A549 (cell line): ENCODE data around the gene SLC39A11. TPM values are rescaled to one million over a fixed set of nuclear protein-coding genes. Genes with fewer than 3 reads are reported as not detected.

Source experiments
- ATAC-seq, 2 experiments: fragments of 200-7000 bp in 1 of 2; fragments of >200 bp in 1 of 2; cut with Nextera tagmentation in 1 of 2; cut with Tn5 transposase in 1 of 2; 3 replicates each; pipeline versions ENCODE4 v1.8.0 to v1.9.1; 2018 to 2020; ENCODE audit warnings: mild to moderate bottlenecking in 1 of 2, moderate library complexity in 1 of 2
- CTCF ChIA-PET: fragments of 300-600 bp; sonication (Branson Sonifier 250); formaldehyde crosslinking; extraction: SDS; loops from one replicate; lab custom pipeline; 2021; ENCODE audit warnings: antibody characterized with exemption, inconsistent platforms; lab: Yijun Ruan, JAX
- POLR2A ChIA-PET: fragments of 350-600 bp; formaldehyde crosslinking; extraction: SDS; loops from one replicate; lab custom pipeline; 2021; ENCODE audit warnings: antibody characterized with exemption, inconsistent platforms; lab: Yijun Ruan, JAX
- DNase-seq, 2 experiments: peaks; one replicate each; pipeline versions ENCODE4 v3.0.0 to v3.0.0-alpha.2; 2011 to 2016; ENCODE audit warnings: low read depth in 1 of 2, low spot score in 1 of 2
- FAIRE-seq: peaks from 2 replicates; lab custom pipeline; 2011; peaks lifted over from hg19 to GRCh38; lab: Jason Lieb, UNC
- H3K27ac ChIP-seq, 2 experiments: fragments of >200 bp; sonication (Bioruptor Twin); formaldehyde crosslinking; 3 replicates each; pipeline ENCODE4 v1.5.1; 2016 to 2017
- H3K4me1 ChIP-seq: fragments of >200 bp; sonication (Bioruptor Twin); formaldehyde crosslinking; 3 replicates; pipeline ENCODE4 v1.6.1; 2016
- H3K4me2 ChIP-seq: fragments of >200 bp; sonication (Bioruptor Twin); formaldehyde crosslinking; 3 replicates; pipeline ENCODE4 v1.6.1; 2016
- H3K4me3 ChIP-seq: fragments of >200 bp; sonication (Bioruptor Twin); formaldehyde crosslinking; 3 replicates; pipeline ENCODE4 v1.5.1; 2016
- H3K9me3 ChIP-seq: fragments of >200 bp; sonication (Bioruptor Twin); formaldehyde crosslinking; 3 replicates; pipeline ENCODE4 v1.6.1; 2016
- ATOH8 ChIP-seq: fragments of 250-450 bp; sonication (Bioruptor Pico); IDR thresholded peaks from 2 replicates; pipeline ENCODE4 v1.5.0; 2020; ENCODE audit warnings: low read depth, mild to moderate bottlenecking, moderate library complexity
- BCL3 ChIP-seq: fragments of >200 bp; sonication (Bioruptor Twin); formaldehyde crosslinking; IDR thresholded peaks from 3 replicates; pipeline ENCODE4 v1.6.1; 2016
- CEBPB ChIP-seq, 2 experiments: fragments of >200 bp in 1 of 2; sonication (Bioruptor Twin) in 1 of 2; formaldehyde crosslinking in 1 of 2; IDR thresholded peaks; 2 replicates each; pipeline ENCODE4 v1.6.1; 2012 to 2016
- EHF ChIP-seq: fragments of 250-450 bp; sonication (Bioruptor Pico); IDR thresholded peaks from 2 replicates; pipeline ENCODE4 v1.5.0; 2020; ENCODE audit warnings: mild to moderate bottlenecking
- ESRRA ChIP-seq: fragments of 150-350 bp; IDR thresholded peaks from 2 replicates; pipeline ENCODE4 v1.6.1; 2014; ENCODE audit warnings: mild to moderate bottlenecking, low read length, borderline replicate concordance
- FOSL2 ChIP-seq, 2 experiments: fragments of 450-650 bp in 1 of 2; fragments of >200 bp in 1 of 2; sonication (Bioruptor Twin) in 1 of 2; formaldehyde crosslinking; IDR thresholded peaks; 2 replicates each; pipeline versions ENCODE4 v1.5.0 to v1.6.1; 2016 to 2020; ENCODE audit warnings: mild to moderate bottlenecking in 1 of 2, moderate library complexity in 1 of 2
- GATA3 ChIP-seq: IDR thresholded peaks from 2 replicates; pipeline ENCODE4 v1.6.1; 2012; ENCODE audit warnings: borderline replicate concordance
- JUNB ChIP-seq: fragments of >200 bp; sonication (Bioruptor Twin); formaldehyde crosslinking; IDR thresholded peaks from 2 replicates; pipeline ENCODE4 v1.6.1; 2016
- KDM1A ChIP-seq: fragments of 200-600 bp; sonication (generic); IDR thresholded peaks from 2 replicates; pipeline ENCODE4 v1.6.1; 2016; ENCODE audit warnings: low read depth, mild to moderate bottlenecking
- KDM5A ChIP-seq: fragments of 200-600 bp; sonication (generic); IDR thresholded peaks from 2 replicates; pipeline ENCODE4 v1.6.1; 2016; ENCODE audit warnings: antibody characterized with exemption, mild to moderate bottlenecking
- MAX ChIP-seq: IDR thresholded peaks from 2 replicates; pipeline ENCODE4 v1.6.1; 2012
- MAZ ChIP-seq: fragments of 150-350 bp; IDR thresholded peaks from 2 replicates; pipeline ENCODE4 v1.6.1; 2014; ENCODE audit warnings: antibody characterized with exemption, low read depth, low read length, borderline replicate concordance
- MYC ChIP-seq: IDR thresholded peaks from 2 replicates; pipeline ENCODE4 v1.6.1; 2012; ENCODE audit warnings: mild to moderate bottlenecking, inconsistent platforms, low read length, improper control_type of control experiment, borderline replicate concordance
- NFE2L2 ChIP-seq: fragments of 150-350 bp; conservative IDR thresholded peaks from 2 replicates; pipeline ENCODE4 v1.6.1; 2014; ENCODE audit warnings: low read length
- NPAS2 ChIP-seq: fragments of 250-450 bp; sonication (Bioruptor Pico); IDR thresholded peaks from 2 replicates; pipeline ENCODE4 v1.8.0; 2022; ENCODE audit warnings: mild to moderate bottlenecking, moderate library complexity, borderline replicate concordance
- POLR2A ChIP-seq: IDR thresholded peaks from 2 replicates; pipeline ENCODE4 v1.6.1; 2012; ENCODE audit warnings: mild to moderate bottlenecking, low read length
- RARB ChIP-seq: fragments of 250-450 bp; sonication (Bioruptor Pico); IDR thresholded peaks from 2 replicates; pipeline ENCODE4 v1.8.0; 2021; ENCODE audit warnings: mild to moderate bottlenecking, moderate library complexity
- RCOR1 ChIP-seq: fragments of 150-350 bp; IDR thresholded peaks from 2 replicates; pipeline ENCODE4 v1.6.1; 2014; ENCODE audit warnings: antibody characterized with exemption, low read length, low read depth
- RNF2 ChIP-seq: fragments of 200-600 bp; sonication (generic); IDR thresholded peaks from 2 replicates; pipeline ENCODE4 v1.6.1; 2016; ENCODE audit warnings: low read depth, mild to moderate bottlenecking, antibody characterized with exemption, moderate library complexity, borderline replicate concordance
- SMC3 ChIP-seq: fragments of >200 bp; sonication (Bioruptor Twin); formaldehyde crosslinking; IDR thresholded peaks from 3 replicates; pipeline ENCODE4 v1.6.1; 2018; ENCODE audit warnings: inconsistent platforms
- ZFP36 ChIP-seq: fragments of 450-650 bp; IDR thresholded peaks from 2 replicates; pipeline ENCODE4 v1.6.1; 2014; ENCODE audit warnings: borderline replicate concordance; ENCODE audit not compliant: partially characterized antibody
- ZNF302 ChIP-seq: fragments of 250-450 bp; sonication (Bioruptor Pico); IDR thresholded peaks from 2 replicates; pipeline ENCODE4 v1.9.0; 2021; ENCODE audit warnings: inconsistent platforms, mild to moderate bottlenecking, moderate library complexity
- ZSCAN20 ChIP-seq: fragments of 250-450 bp; sonication (Bioruptor Pico); IDR thresholded peaks from 2 replicates; pipeline ENCODE4 v1.8.0; 2022; ENCODE audit warnings: mild to moderate bottlenecking, moderate library complexity
- WGBS: methylation state at CpG from one replicate; pipeline ENCODE4 v1.1.6; 2017; ENCODE audit errors: missing lambda C conversion rate; 5-methylcytosine and 5-hydroxymethylcytosine counted together
- polyA plus RNA-seq, 4 experiments: library from polyadenylated mRNA; depleted of rRNA in 3 of 4; stranded (reverse); fragments of >200 nt; fragmentation: RNase III in 1 of 4; extraction: RNeasy Plus Mini Kit Qiagen cat#74134 plus additional on column Dnase treatment in 1 of 4; gene quantifications; 2 replicates in 3 of 4; 3 replicates in 1 of 4; pipeline ENCODE4 v1.2.3, GENCODE V29; 2011 to 2017
- TF ChIP-seq, protein P1 (sequence below): fragments of 200-600 bp; sonication (generic); IDR thresholded peaks from 2 replicates; pipeline ENCODE4 v1.6.1; 2016; ENCODE audit warnings: antibody characterized with exemption, mild to moderate bottlenecking, moderate library complexity

The SLC39A11 gene
- polyA plus RNA-seq, 2 of the 4 experiments (the other 2 are of a cell fraction): 18.4 to 25.2 TPM

- ChIA-PET CTCF (interaction anchor here (2.0 kb wide), 1 partner anchor 44 kb away, joined by 6 read pairs; no protein-coding TSS in a partner anchor), POLR2A (no interaction called here)
- no peak for ATAC-seq
- Histone ChIP-seq H3K9me3 (no peaks in the 10 kb centered on the region), H3K27ac (no peak overlapping the region), H3K4me2 (no peak overlapping the region), H3K4me1 (no peaks in the 10 kb centered on the region), H3K4me3 (no peak overlapping the region)
- DNase-seq: no peak
- 95% methylated on average over 6 of the region's 6 CpGs for whole genome bisulfite sequencing
- TF ChIP-seq MYC (no peak), RNF2 (no peak), RCOR1 (no peak), ESRRA (no peak), GATA3 (no peak), ZFP36 (no peak), MAX (no peak), JUNB (no peak), SMC3 (no peak)
- no peak for FAIRE-seq
Measured at GRCh38 chr17:72942579-72942978, 149.9 kb downstream of the SLC39A11 start.

GRCh38 chr17:72940496-72940895, 152.0 kb downstream of the SLC39A11 start:
- CTCF ChIA-PET: interaction anchor here (2.0 kb wide), 1 partner anchor 46 kb away, joined by 6 read pairs; no protein-coding TSS in a partner anchor
- no peak for DNase-seq
- Histone ChIP-seq H3K27ac (no peak overlapping the region), H3K9me3 (no peaks in the 10 kb centered on the region), H3K4me1 (no peaks in the 10 kb centered on the region), H3K4me2 (no peak overlapping the region), H3K4me3 (no peak overlapping the region)
- WGBS: 95% methylated on average over 11 of the region's 11 CpGs
- no peak for FAIRE-seq
- no peak for ATAC-seq
- TF ChIP-seq BCL3: no peak
- TF ChIP-seq RARB (CRISPR knock-in tag): no peak
- no peak for TF ChIP-seq KDM1A
- no peak for TF ChIP-seq NFE2L2
- TF ChIP-seq SMC3: no peak
- TF ChIP-seq EHF (CRISPR knock-in tag): no peak
- no peak for TF ChIP-seq ZNF302 (CRISPR knock-in tag)
- POLR2A ChIA-PET: no interaction called here

- ChIA-PET CTCF (interaction anchor here (1.4 to 3.0 kb wide), 4 partner anchors 12 to 218 kb away, joined by 3 to 14 read pairs (median 6); no protein-coding TSS in a partner anchor), POLR2A (no interaction called here)
- no peak for TF ChIP-seq EHF (CRISPR knock-in tag)
- no peak for TF ChIP-seq RCOR1
- TF ChIP-seq, protein P1, sequence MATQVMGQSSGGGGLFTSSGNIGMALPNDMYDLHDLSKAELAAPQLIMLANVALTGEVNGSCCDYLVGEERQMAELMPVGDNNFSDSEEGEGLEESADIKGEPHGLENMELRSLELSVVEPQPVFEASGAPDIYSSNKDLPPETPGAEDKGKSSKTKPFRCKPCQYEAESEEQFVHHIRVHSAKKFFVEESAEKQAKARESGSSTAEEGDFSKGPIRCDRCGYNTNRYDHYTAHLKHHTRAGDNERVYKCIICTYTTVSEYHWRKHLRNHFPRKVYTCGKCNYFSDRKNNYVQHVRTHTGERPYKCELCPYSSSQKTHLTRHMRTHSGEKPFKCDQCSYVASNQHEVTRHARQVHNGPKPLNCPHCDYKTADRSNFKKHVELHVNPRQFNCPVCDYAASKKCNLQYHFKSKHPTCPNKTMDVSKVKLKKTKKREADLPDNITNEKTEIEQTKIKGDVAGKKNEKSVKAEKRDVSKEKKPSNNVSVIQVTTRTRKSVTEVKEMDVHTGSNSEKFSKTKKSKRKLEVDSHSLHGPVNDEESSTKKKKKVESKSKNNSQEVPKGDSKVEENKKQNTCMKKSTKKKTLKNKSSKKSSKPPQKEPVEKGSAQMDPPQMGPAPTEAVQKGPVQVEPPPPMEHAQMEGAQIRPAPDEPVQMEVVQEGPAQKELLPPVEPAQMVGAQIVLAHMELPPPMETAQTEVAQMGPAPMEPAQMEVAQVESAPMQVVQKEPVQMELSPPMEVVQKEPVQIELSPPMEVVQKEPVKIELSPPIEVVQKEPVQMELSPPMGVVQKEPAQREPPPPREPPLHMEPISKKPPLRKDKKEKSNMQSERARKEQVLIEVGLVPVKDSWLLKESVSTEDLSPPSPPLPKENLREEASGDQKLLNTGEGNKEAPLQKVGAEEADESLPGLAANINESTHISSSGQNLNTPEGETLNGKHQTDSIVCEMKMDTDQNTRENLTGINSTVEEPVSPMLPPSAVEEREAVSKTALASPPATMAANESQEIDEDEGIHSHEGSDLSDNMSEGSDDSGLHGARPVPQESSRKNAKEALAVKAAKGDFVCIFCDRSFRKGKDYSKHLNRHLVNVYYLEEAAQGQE: no peak
- no peak for TF ChIP-seq NPAS2 (CRISPR knock-in tag)
- no peak for TF ChIP-seq CEBPB (IDR thresholded peaks at IDR 0.05)
- TF ChIP-seq ATOH8 (CRISPR knock-in tag): no peak
- no peak for TF ChIP-seq MYC
- no peak for TF ChIP-seq KDM5A
- no peak for TF ChIP-seq JUNB
- TF ChIP-seq FOSL2 (IDR thresholded peaks at IDR 0.05): no peak
- no peak for TF ChIP-seq FOSL2 (CRISPR knock-in tag; IDR thresholded peaks at IDR 0.05)
- TF ChIP-seq MAZ: no peak
- no peak for TF ChIP-seq ZNF302 (CRISPR knock-in tag)
- TF ChIP-seq ZSCAN20: no peak
- TF ChIP-seq POLR2A: no peak
- H3K4me1 ChIP-seq: no peaks in the 10 kb centered on the region
- H3K4me3 ChIP-seq: no peak overlapping the region
- no peak overlapping the region for H3K4me2 ChIP-seq
- H3K9me3 ChIP-seq: no peaks in the 10 kb centered on the region
- ATAC-seq (no peak), DNase-seq (no peak), FAIRE-seq (no peak)
- no peak overlapping the region for H3K27ac ChIP-seq
- 67% methylated on average over 3 of the region's 3 CpGs for WGBS
Measured at GRCh38 chr17:72938482-72938881, 154.0 kb downstream of the SLC39A11 start.
